GM04503 (cell line): Measurements from ENCODE around the gene PTPRN2.
"Not testable (repeated sequence)": the region's sequence is repeated elsewhere in the genome, so short reads cannot be mapped to it uniquely, and the experiment has no call there.

Source experiments
- DNase-seq: peaks from one replicate; pipeline ENCODE4 v3.0.0-alpha.2; 2012; ENCODE audit warnings: low read depth

PTPRN2 gene

GRCh38 chr7:158263964-158264748 is 323.5 kb downstream of the PTPRN2 start:
- DNase-seq: no peak

GRCh38 chr7:158263110-158263963 is 324.3 kb downstream of the PTPRN2 start:
- DNase-seq: no peak

GRCh38 chr7:158262284-158263109 is 325.1 kb downstream of the PTPRN2 start:
- no peak for DNase-seq

- no peak for DNase-seq
Measured at GRCh38 chr7:158261362-158262235, 326.0 kb downstream of the PTPRN2 start.

GRCh38 chr7:158260567-158261361 is 326.9 kb downstream of the PTPRN2 start:
- no peak for DNase-seq

GRCh38 chr7:158259671-158260418 is 327.8 kb downstream of the PTPRN2 start:
- DNase-seq: no peak

GRCh38 chr7:158259141-158259540 is 328.5 kb downstream of the PTPRN2 start:
- no peak for DNase-seq

GRCh38 chr7:158258411-158259130 is 329.1 kb downstream of the PTPRN2 start:
- DNase-seq: no peak

GRCh38 chr7:158257516-158258410 is 329.9 kb downstream of the PTPRN2 start:
- DNase-seq: no peak

GRCh38 chr7:158257001-158257400 is 330.6 kb downstream of the PTPRN2 start:
- no peak for DNase-seq

GRCh38 chr7:158256091-158256816 is 331.4 kb downstream of the PTPRN2 start:
- no peak for DNase-seq

GRCh38 chr7:158255558-158255957 is 332.1 kb downstream of the PTPRN2 start:
- DNase-seq: no peak

GRCh38 chr7:158255156-158255555 is 332.5 kb downstream of the PTPRN2 start:
- no peak for DNase-seq

GRCh38 chr7:158253670-158254045 is 334.0 kb downstream of the PTPRN2 start:
- not testable (repeated sequence) for DNase-seq

GRCh38 chr7:158252837-158253669 is 334.6 kb downstream of the PTPRN2 start:
- DNase-seq: no peak

- DNase-seq: no peak
Measured at GRCh38 chr7:158252081-158252836, 335.4 kb downstream of the PTPRN2 start.
